GM23248 (cell line): ENCODE results near the gene DNMT1. TPM values are rescaled to one million over a fixed set of nuclear protein-coding genes. Genes with fewer than 3 reads are reported as not detected.

Experiments used
- DNase-seq: peaks from one replicate; pipeline ENCODE4 v3.0.0-alpha.2; 2015
- H2AFZ ChIP-seq: fragments of 200-600 bp; sonication (generic); 2 replicates; pipeline ENCODE4 v1.6.1; 2016; ENCODE audit warnings: antibody characterized with exemption
- H3F3A ChIP-seq: fragments of 200-600 bp; sonication (generic); 2 replicates; pipeline ENCODE4 v1.6.1; 2016; ENCODE audit warnings: mild to moderate bottlenecking, antibody characterized with exemption, mixed run types; ENCODE audit not compliant: insufficient read depth
- H3K27ac ChIP-seq: fragments of 200-600 bp; sonication (generic); 2 replicates; pipeline ENCODE4 v1.5.1; 2016; ENCODE audit warnings: mild to moderate bottlenecking
- H3K27me3 ChIP-seq: fragments of 200-600 bp; sonication (generic); replicated peaks from 2 replicates; pipeline ENCODE4 v1.6.1; 2016; ENCODE audit warnings: mild to moderate bottlenecking; ENCODE audit not compliant: insufficient read depth
- H3K36me3 ChIP-seq: fragments of 200-600 bp; sonication (generic); 2 replicates; pipeline ENCODE4 v1.6.1; 2016; ENCODE audit warnings: low read depth, mild to moderate bottlenecking
- H3K4me1 ChIP-seq: fragments of 200-600 bp; sonication (generic); 2 replicates; pipeline ENCODE4 v1.6.1; 2016; ENCODE audit warnings: mild to moderate bottlenecking; ENCODE audit not compliant: insufficient read depth
- H3K4me2 ChIP-seq: fragments of 200-600 bp; sonication (generic); one replicate; pipeline ENCODE4 v1.6.1; 2016; ENCODE audit warnings: mild to moderate bottlenecking; ENCODE audit not compliant: unreplicated experiment
- H3K4me3 ChIP-seq: fragments of 200-600 bp; sonication (generic); 2 replicates; pipeline ENCODE4 v1.5.1; 2016; ENCODE audit warnings: mild to moderate bottlenecking
- H3K79me2 ChIP-seq: fragments of 200-600 bp; sonication (generic); 2 replicates; pipeline ENCODE4 v1.6.1; 2016; ENCODE audit warnings: mild to moderate bottlenecking; ENCODE audit not compliant: insufficient read depth
- H3K9ac ChIP-seq: fragments of 200-600 bp; sonication (generic); 2 replicates; pipeline ENCODE4 v1.6.1; 2016; ENCODE audit warnings: mild to moderate bottlenecking
- H3K9me2 ChIP-seq: fragments of 200-600 bp; sonication (generic); 2 replicates; pipeline ENCODE4 v1.6.1; 2016; ENCODE audit warnings: mixed run types, mild to moderate bottlenecking, moderate library complexity; ENCODE audit not compliant: insufficient read depth
- H3K9me3 ChIP-seq: fragments of 200-600 bp; sonication (generic); one replicate; pipeline ENCODE4 v1.6.1; 2017; ENCODE audit warnings: low read depth
- H4K20me1 ChIP-seq: fragments of 200-600 bp; sonication (generic); 2 replicates; pipeline ENCODE4 v1.6.0; 2016; ENCODE audit not compliant: insufficient read depth
- EZH2 ChIP-seq: fragments of 200-600 bp; sonication (generic); IDR thresholded peaks from 2 replicates; pipeline ENCODE4 v1.6.1; 2018; ENCODE audit warnings: antibody characterized with exemption, mild to moderate bottlenecking; ENCODE audit not compliant: insufficient read depth, poor library complexity, severe bottlenecking
- EZH2phosphoT487 ChIP-seq: fragments of 200-600 bp; sonication (generic); IDR thresholded peaks from 2 replicates; pipeline ENCODE4 v1.6.1; 2018; ENCODE audit warnings: antibody characterized with exemption, moderate library complexity, mild to moderate bottlenecking, low read depth; ENCODE audit not compliant: insufficient read depth
- WGBS, 2 experiments: methylation state at CpG; one replicate each; pipeline ENCODE4 v1.1.6; 2015 to 2017; ENCODE audit warnings: low lambda C conversion rate in 2 of 2, low coverage in 1 of 2; ENCODE audit errors: missing lambda C conversion rate in 2 of 2; 5-methylcytosine and 5-hydroxymethylcytosine counted together
- in situ Hi-C: fragments of 300-500 bp; cut with MboI; formaldehyde crosslinking; loops from 2 replicates; pipeline ENCODE4 v1.15.0; 2020
- polyA plus RNA-seq: library from polyadenylated mRNA; unstranded; fragments of >200 nt; fragmentation: Nextera tagmentation; extraction: Ambion mirVana; gene quantifications from 2 replicates; pipeline ENCODE4 v1.2.1, GENCODE V29; 2016
- total RNA-seq: library from RNA; depleted of rRNA; stranded (reverse); fragments of >200 nt; shearing (Covaris generic); gene quantifications from 2 replicates; pipeline ENCODE4 v1.2.3, GENCODE V29; 2014

Gene DNMT1
- total and polyA plus RNA-seq, 2 experiments from 2014 or later, result 57.5 to 101 TPM

- H3K4me3 ChIP-seq, result no peak overlapping the region
- no peak overlapping the region for H2AFZ ChIP-seq
- 69 to 73% methylated on average over 5 of the region's 5 CpGs for WGBS, 2 experiments
- in situ Hi-C loops, result loop anchor here (25.0 kb wide), 1 partner anchor 291 kb away; the partner anchor contains the start of gene OLFM2
- no peaks in the 10 kb centered on the region for H3K9me2 ChIP-seq
- no peak overlapping the region for H3K4me2 ChIP-seq
- peaks cover 45% of the 10 kb centered on the region for H3F3A ChIP-seq
- no peaks in the 10 kb centered on the region for H4K20me1 ChIP-seq
- peaks cover 10% of the 10 kb centered on the region for H3K4me1 ChIP-seq
- H3K27me3 ChIP-seq, result no peaks in the 10 kb centered on the region
- no peak for DNase-seq
- H3K9me3 ChIP-seq, result no peaks in the 10 kb centered on the region
- H3K9ac ChIP-seq, result no peak overlapping the region
- H3K36me3 ChIP-seq, result no peaks in the 10 kb centered on the region
- no peak overlapping the region for H3K27ac ChIP-seq
- TF ChIP-seq EZH2phosphoT487 (no peak), EZH2 (no peak)
- H3K79me2 ChIP-seq, result peaks cover 65% of the 10 kb centered on the region
These were observed 33.6 kb upstream of the DNMT1 start for GRCh38 chr19:10228393-10228792.

GRCh38 chr19:10227026-10227971 is 32.5 kb upstream of the DNMT1 start:
- Histone ChIP-seq H3K4me1 (peaks cover 10% of the 10 kb centered on the region), H3F3A (peaks cover 45% of the 10 kb centered on the region), H3K4me2 (peak overlapping the region; percentile 7), H3K27me3 (no peaks in the 10 kb centered on the region), H3K27ac (peak overlapping the region; percentile 78), H3K79me2 (peaks cover 73% of the 10 kb centered on the region), H3K36me3 (no peaks in the 10 kb centered on the region), H4K20me1 (no peaks in the 10 kb centered on the region), H3K4me3 (peak overlapping the region; percentile 4; the same call in 1 of the 2 replicates), H3K9ac (peak overlapping the region; percentile 49; the same call in 1 of the 2 replicates), H2AFZ (no peak overlapping the region), H3K9me3 (no peaks in the 10 kb centered on the region), H3K9me2 (no peaks in the 10 kb centered on the region)
- DNase-seq, result peak; percentile 44
- TF ChIP-seq EZH2 (no peak), EZH2phosphoT487 (no peak)
- 30 to 37% methylated on average over 22 to 27 of the region's 28 CpGs for WGBS, 2 experiments
- in situ Hi-C loops, result loop anchor here (25.0 kb wide), 1 partner anchor 290 kb away; the partner anchor contains the start of gene OLFM2

DNA sequence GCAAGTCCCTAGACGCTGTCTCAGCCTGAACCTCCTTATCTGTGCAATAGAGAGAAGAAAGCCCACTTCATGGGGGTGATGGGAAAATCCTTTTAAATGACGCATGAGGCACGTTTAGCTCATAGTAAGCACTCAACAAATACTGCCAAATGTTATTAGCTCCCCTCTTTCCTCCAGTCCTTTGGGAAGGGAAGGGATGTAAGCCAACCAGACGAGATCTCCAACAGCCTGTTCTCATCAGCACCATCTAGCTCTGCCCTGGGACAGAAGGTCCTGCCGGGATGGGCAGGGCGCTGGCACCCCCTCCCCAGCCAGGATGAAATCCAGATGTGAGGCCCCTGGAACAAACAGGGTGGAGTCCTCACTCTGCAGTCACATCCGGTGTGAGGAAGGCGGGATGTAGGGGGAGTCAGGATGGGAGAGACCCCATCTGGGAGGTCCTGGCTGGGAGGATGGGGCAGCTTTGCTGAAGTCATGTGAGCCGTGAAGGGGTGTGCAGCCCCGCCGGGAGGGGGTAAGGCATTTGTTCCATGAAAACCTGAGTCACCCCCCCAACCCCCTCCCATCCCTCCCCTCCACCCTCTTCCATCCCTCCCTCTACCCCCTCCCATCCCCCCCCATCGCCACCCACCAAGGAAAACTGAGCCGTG is 31.7 kb upstream of the DNMT1 start:
- peak overlapping the region; percentile 49 for H3K9ac ChIP-seq
- H3K79me2 ChIP-seq, result peaks cover 81% of the 10 kb centered on the region
- peak overlapping the region; percentile 50 for H3K4me2 ChIP-seq
- in situ Hi-C loops, result loop anchor here (25.0 kb wide), 1 partner anchor 289 kb away; the partner anchor contains the start of gene OLFM2
- H3K9me3 ChIP-seq, result no peaks in the 10 kb centered on the region
- peaks cover 38% of the 10 kb centered on the region for H3F3A ChIP-seq
- H3K27me3 ChIP-seq, result no peaks in the 10 kb centered on the region
- 1% methylated on average over 11 to 13 of the region's 13 CpGs for WGBS, 2 experiments
- peak overlapping the region; percentile 78 for H3K27ac ChIP-seq
- no peak for TF ChIP-seq EZH2phosphoT487
- no peak for TF ChIP-seq EZH2
- H3K4me1 ChIP-seq, result peaks cover 10% of the 10 kb centered on the region
- peak overlapping the region; percentile 40 for H2AFZ ChIP-seq
- H3K9me2 ChIP-seq, result no peaks in the 10 kb centered on the region
- peak; percentile 89 for DNase-seq
- H3K4me3 ChIP-seq, result peak overlapping the region; percentile 25
- H3K36me3 ChIP-seq, result no peaks in the 10 kb centered on the region
- H4K20me1 ChIP-seq, result no peaks in the 10 kb centered on the region

- 36 to 38% methylated on average over 6 of the region's 6 CpGs for WGBS, 2 experiments
These were observed 31.2 kb upstream of the DNMT1 start for GRCh38 chr19:10226021-10226375.

More at GRCh38 chr19:10226021-10226375, 31.2 kb upstream of the DNMT1 start:
- TF ChIP-seq EZH2 (no peak), EZH2phosphoT487 (no peak)
- Histone ChIP-seq H3K4me3 (peak overlapping the region; percentile 25), H3K36me3 (no peaks in the 10 kb centered on the region), H3K27ac (peak overlapping the region; percentile 78), H3F3A (peaks cover 38% of the 10 kb centered on the region), H3K4me2 (peak overlapping the region; percentile 50), H3K9me3 (no peaks in the 10 kb centered on the region), H4K20me1 (no peaks in the 10 kb centered on the region), H3K9me2 (no peaks in the 10 kb centered on the region), H3K27me3 (no peaks in the 10 kb centered on the region), H3K79me2 (peaks cover 86% of the 10 kb centered on the region), H3K4me1 (peaks cover 10% of the 10 kb centered on the region), H2AFZ (peak overlapping the region; percentile 40; the same call in 1 of the 2 replicates), H3K9ac (peak overlapping the region; percentile 49)
- in situ Hi-C loops, result loop anchor here (25.0 kb wide), 1 partner anchor 289 kb away; the partner anchor contains the start of gene OLFM2
- DNase-seq, result no peak
